Osteocyte (in vitro differentiated cells): ENCODE data around the gene FARS2. TPM values are rescaled to one million over a fixed set of nuclear protein-coding genes. Genes with fewer than 3 reads are reported as not detected.
"Not testable (repeated sequence)": the region's sequence is repeated elsewhere in the genome, so short reads cannot be mapped to it uniquely, and the experiment has no call there.

ENCODE experiments used
- DNase-seq: peaks from one replicate; pipeline ENCODE4 v3.0.0; 2021; ENCODE audit warnings: mixed read lengths; ENCODE audit not compliant: unreplicated experiment; ENCODE audit errors: extremely low spot score
- H3K27ac Mint-ChIP-seq: one replicate; pipeline ENCODE4 v1.8.0; 2021; ENCODE audit warnings: mild to moderate bottlenecking, mixed read lengths; ENCODE audit not compliant: unreplicated experiment
- H3K27me3 Mint-ChIP-seq: one replicate; pipeline ENCODE4 v1.8.0; 2021; ENCODE audit warnings: mixed read lengths; ENCODE audit not compliant: unreplicated experiment
- H3K36me3 Mint-ChIP-seq: one replicate; pipeline ENCODE4 v1.8.0; 2021; ENCODE audit warnings: mixed read lengths; ENCODE audit not compliant: unreplicated experiment
- H3K4me1 Mint-ChIP-seq: one replicate; pipeline ENCODE4 v1.8.0; 2021; ENCODE audit warnings: mixed read lengths; ENCODE audit not compliant: unreplicated experiment
- H3K4me3 Mint-ChIP-seq: one replicate; pipeline ENCODE4 v1.8.0; 2021; ENCODE audit warnings: mild to moderate bottlenecking, moderate library complexity, mixed read lengths; ENCODE audit not compliant: unreplicated experiment
- H3K9me3 Mint-ChIP-seq: one replicate; pipeline ENCODE4 v1.8.0; 2021; ENCODE audit warnings: mixed read lengths; ENCODE audit not compliant: unreplicated experiment
- CTCF ChIP-seq: fragments of 200-600 bp; sonication (generic); IDR thresholded peaks from 2 replicates; pipeline ENCODE4 v1.5.0; 2021; ENCODE audit warnings: antibody characterized with exemption, mild to moderate bottlenecking, moderate library complexity
- total RNA-seq: library from RNA; stranded (reverse); gene quantifications from 2 replicates; pipeline ENCODE4 v1.2.1, GENCODE V29; 2021

Gene FARS2
- total RNA-seq, 1 donor from 2014 or later, result 17.4 TPM

DNA sequence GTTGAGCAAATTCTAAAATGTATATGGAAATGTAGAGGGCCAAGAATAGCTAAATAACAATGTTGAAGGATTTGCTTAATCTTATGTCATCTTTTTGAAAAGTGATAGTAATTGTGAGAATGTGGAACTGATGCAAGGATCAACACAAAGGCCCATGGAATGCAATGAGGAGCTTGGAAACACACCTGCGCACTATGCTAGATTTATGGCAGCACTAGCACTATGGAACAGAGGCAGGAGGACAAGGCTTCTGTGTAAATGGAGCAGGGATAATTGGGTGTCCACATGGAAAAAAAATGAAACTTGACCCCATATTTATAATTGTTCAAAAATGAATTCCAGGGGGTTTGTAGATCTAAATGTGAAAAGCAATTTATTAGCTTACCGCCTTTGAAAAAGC lies 298.3 kb downstream of the FARS2 start:
- peaks cover 2% of the 10 kb centered on the region for H3K4me1 Mint-ChIP-seq
- TF ChIP-seq CTCF, result no peak
- H3K9me3 Mint-ChIP-seq, result no peaks in the 10 kb centered on the region
- H3K27ac Mint-ChIP-seq, result no peak overlapping the region
- H3K4me3 Mint-ChIP-seq, result no peak overlapping the region
- no peaks in the 10 kb centered on the region for H3K27me3 Mint-ChIP-seq
- DNase-seq, result no peak
- H3K36me3 Mint-ChIP-seq, result no peaks in the 10 kb centered on the region

GRCh38 chr6:5562277-5562676 lies 301.0 kb downstream of the FARS2 start:
- Mint-ChIP-seq H3K27ac (no peak overlapping the region), H3K4me3 (no peak overlapping the region), H3K36me3 (no peaks in the 10 kb centered on the region), H3K27me3 (no peaks in the 10 kb centered on the region), H3K9me3 (no peaks in the 10 kb centered on the region), H3K4me1 (peaks cover 8% of the 10 kb centered on the region)
- no peak for DNase-seq
- no peak for TF ChIP-seq CTCF

- Mint-ChIP-seq H3K4me1 (peaks cover 8% of the 10 kb centered on the region), H3K4me3 (no peak overlapping the region), H3K27me3 (no peaks in the 10 kb centered on the region), H3K36me3 (no peaks in the 10 kb centered on the region), H3K27ac (no peak overlapping the region), H3K9me3 (no peaks in the 10 kb centered on the region)
- no peak for TF ChIP-seq CTCF
- DNase-seq, result no peak
Observed at GRCh38 chr6:5563086-5563485, 301.8 kb downstream of the FARS2 start.

DNA sequence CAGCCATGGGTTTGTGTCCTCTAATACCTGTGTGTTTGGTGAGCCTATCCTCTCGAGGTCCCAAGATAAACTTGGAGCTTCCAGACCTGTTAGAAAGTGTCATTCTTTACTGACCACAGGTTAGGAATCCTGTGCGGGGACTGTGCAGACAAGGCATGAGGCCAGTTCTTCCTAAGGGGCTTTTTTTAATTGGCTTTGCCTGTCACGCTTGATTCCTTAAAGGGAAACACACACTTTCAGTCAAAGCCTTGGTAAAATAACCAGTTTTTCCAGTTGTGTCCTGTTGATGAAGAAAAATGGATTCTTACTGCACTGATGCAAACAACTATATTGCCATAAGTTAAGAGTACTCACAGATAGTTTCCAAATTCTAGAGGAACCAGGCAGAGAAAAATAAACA lies 303.4 kb downstream of the FARS2 start:
- H3K9me3 Mint-ChIP-seq, H3K4me3 Mint-ChIP-seq, H3K4me1 Mint-ChIP-seq, H3K27ac Mint-ChIP-seq, H3K27me3 Mint-ChIP-seq, H3K36me3 Mint-ChIP-seq, DNase-seq: not testable (repeated sequence)

DNA sequence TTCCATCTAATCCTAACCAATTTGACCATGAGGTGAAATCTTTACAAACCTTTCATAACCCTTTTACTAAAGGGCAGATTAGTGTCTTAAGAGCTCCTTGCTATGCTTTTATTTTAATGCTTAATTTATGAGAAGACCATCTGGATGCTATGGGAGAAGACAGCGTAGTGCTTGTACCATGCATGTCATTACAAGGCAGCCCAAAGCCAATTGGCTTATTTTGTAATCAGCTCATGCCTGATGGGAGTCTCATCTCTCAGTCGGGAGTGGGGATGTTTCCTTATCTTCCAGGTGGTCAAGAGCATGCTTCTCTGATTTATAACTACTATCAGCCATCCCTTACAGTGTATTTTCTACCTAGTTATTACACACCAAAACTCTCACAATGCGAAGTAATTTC lies 304.7 kb downstream of the FARS2 start:
- Mint-ChIP-seq H3K27ac (no peak overlapping the region), H3K4me3 (no peak overlapping the region), H3K9me3 (no peaks in the 10 kb centered on the region), H3K4me1 (peaks cover 8% of the 10 kb centered on the region), H3K36me3 (no peaks in the 10 kb centered on the region), H3K27me3 (no peaks in the 10 kb centered on the region)
- TF ChIP-seq CTCF, result no peak
- no peak for DNase-seq

DNA sequence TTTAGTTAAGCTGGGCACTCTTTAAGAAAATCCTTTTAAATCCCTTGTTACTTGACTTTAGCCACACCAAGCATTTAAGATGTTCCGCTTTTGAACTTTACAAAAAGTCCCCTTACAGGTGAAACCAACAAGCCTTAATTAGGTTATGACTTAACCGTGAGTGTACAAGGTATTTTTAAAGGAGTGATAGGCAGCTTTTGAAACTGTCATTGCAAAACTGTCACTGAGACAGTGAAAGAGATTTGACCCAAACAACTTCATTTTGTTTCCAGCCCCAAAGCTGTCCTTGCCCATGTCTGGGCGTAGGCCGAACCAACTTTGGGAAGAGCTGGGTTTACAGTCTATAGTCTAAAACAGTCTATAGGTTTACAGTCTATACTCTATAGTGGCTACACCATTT lies 305.4 kb downstream of the FARS2 start:
- no peak for TF ChIP-seq CTCF
- Mint-ChIP-seq H3K27ac (no peak overlapping the region), H3K9me3 (no peaks in the 10 kb centered on the region), H3K27me3 (no peaks in the 10 kb centered on the region), H3K36me3 (no peaks in the 10 kb centered on the region), H3K4me1 (peaks cover 8% of the 10 kb centered on the region), H3K4me3 (no peak overlapping the region)
- no peak for DNase-seq
